Panc1 (cell line): ENCODE results near the gene SOBP. TPM values are rescaled to one million over a fixed set of nuclear protein-coding genes. Genes with fewer than 3 reads are reported as not detected.

Source experiments
- ATAC-seq: fragments of 200-7000 bp; cut with Tn5 transposase; 2 replicates; pipeline ENCODE4 v1.9.1; 2020; ENCODE audit warnings: mild to moderate bottlenecking, moderate library complexity
- BruUV-seq: library from RNA; stranded (reverse); fragments of 400-500 nt; replicated peaks from 2 replicates; lab custom pipeline; 2021; lab: Mats Ljungman, UMichigan
- CTCF ChIA-PET: fragments of 300-600 bp; sonication (Branson Sonifier 250); formaldehyde crosslinking; loops from one replicate; lab custom pipeline; 2022; ENCODE audit warnings: antibody characterized with exemption; lab: Charles Lee
- POLR2A ChIA-PET: fragments of 300-600 bp; sonication (Branson Sonifier 250); formaldehyde crosslinking; loops from one replicate; lab custom pipeline; 2022; ENCODE audit warnings: antibody characterized with exemption; lab: Charles Lee
- DNase-seq: peaks from one replicate; pipeline ENCODE4 v3.0.0-alpha.2; 2010; ENCODE audit warnings: low read depth, low spot score
- H3K27ac ChIP-seq: 2 replicates; pipeline ENCODE4 v1.5.1; 2011; ENCODE audit warnings: mild to moderate bottlenecking, low read length, inconsistent platforms
- H3K27me3 ChIP-seq: fragments of 200-500 bp; sonication (Bioruptor generic); 2 replicates; pipeline ENCODE4 v1.6.0; 2014; ENCODE audit warnings: low read length, inconsistent platforms; ENCODE audit not compliant: control insufficient read depth, insufficient read depth
- H3K36me3 ChIP-seq: fragments of 200-500 bp; sonication (Bioruptor generic); 2 replicates; pipeline ENCODE4 v1.5.1; 2014; ENCODE audit warnings: inconsistent platforms, mild to moderate bottlenecking, low read length, moderate library complexity; ENCODE audit not compliant: control insufficient read depth, insufficient read depth
- H3K4me1 ChIP-seq: 2 replicates; pipeline ENCODE4 v1.5.1; 2011; ENCODE audit warnings: inconsistent platforms, mild to moderate bottlenecking, low read length, moderate library complexity; ENCODE audit not compliant: control insufficient read depth, insufficient read depth
- H3K4me3 ChIP-seq, 2 experiments: 2 replicates each; pipeline ENCODE4 v1.5.1; 2011 to 2012; ENCODE audit warnings: low read depth in 2 of 2, low read length in 2 of 2, mild to moderate bottlenecking in 2 of 2, inconsistent platforms in 1 of 2, moderate library complexity in 1 of 2
- H3K9me3 ChIP-seq: fragments of 200-500 bp; sonication (Bioruptor generic); 2 replicates; pipeline ENCODE4 v1.5.1; 2014; ENCODE audit warnings: low read depth, mild to moderate bottlenecking, inconsistent platforms, low read length, moderate library complexity; ENCODE audit not compliant: control insufficient read depth, insufficient read depth
- POLR2AphosphoS5 ChIP-seq: IDR thresholded peaks from 2 replicates; pipeline ENCODE4 v1.6.1; 2012; ENCODE audit warnings: mild to moderate bottlenecking, low read depth, low read length, moderate library complexity
- SIN3A ChIP-seq: IDR thresholded peaks from 2 replicates; pipeline ENCODE4 v1.6.1; 2012; ENCODE audit warnings: low read depth, mild to moderate bottlenecking, low read length, moderate library complexity, borderline replicate concordance; ENCODE audit not compliant: insufficient read depth
- TCF7L2 ChIP-seq: IDR thresholded peaks from 2 replicates; pipeline ENCODE4 v1.6.1; 2011; ENCODE audit warnings: mild to moderate bottlenecking, low read depth, low read length, inconsistent platforms
- in situ Hi-C: cut with HindIII; loops from 2 replicates; pipeline ENCODE4 v1.10.0; 2016; ENCODE audit warnings: low sequenced_read_pairs, low pct_unique_long_range_greater_than_20kb
- intact Hi-C: fragments of 100-400 bp; cut with micrococcal nuclease; formaldehyde crosslinking; loops from one replicate; pipeline ENCODE4 v1.10.0; 2022; ENCODE audit not compliant: unreplicated experiment
- total RNA-seq: library from RNA; stranded (reverse); gene quantifications from one replicate; pipeline ENCODE4 v1.2.1, GENCODE V29; 2021; ENCODE audit not compliant: unreplicated experiment
- TF ChIP-seq, protein P1 (sequence below): fragments of 450-650 bp; IDR thresholded peaks from 2 replicates; pipeline ENCODE4 v1.5.1; 2017; ENCODE audit warnings: mild to moderate bottlenecking
- TF ChIP-seq, protein P2 (sequence below), 2 experiments: IDR thresholded peaks; 2 replicates each; pipeline ENCODE4 v1.6.1; 2011 to 2012; ENCODE audit warnings: low read depth in 2 of 2, control low read depth in 1 of 2, low read length in 1 of 2, mild to moderate bottlenecking in 1 of 2, moderate library complexity in 1 of 2; ENCODE audit not compliant: insufficient read depth in 1 of 2

SOBP gene
- total RNA-seq, 1 experiment from 2014 or later: 9.0 TPM

DNA sequence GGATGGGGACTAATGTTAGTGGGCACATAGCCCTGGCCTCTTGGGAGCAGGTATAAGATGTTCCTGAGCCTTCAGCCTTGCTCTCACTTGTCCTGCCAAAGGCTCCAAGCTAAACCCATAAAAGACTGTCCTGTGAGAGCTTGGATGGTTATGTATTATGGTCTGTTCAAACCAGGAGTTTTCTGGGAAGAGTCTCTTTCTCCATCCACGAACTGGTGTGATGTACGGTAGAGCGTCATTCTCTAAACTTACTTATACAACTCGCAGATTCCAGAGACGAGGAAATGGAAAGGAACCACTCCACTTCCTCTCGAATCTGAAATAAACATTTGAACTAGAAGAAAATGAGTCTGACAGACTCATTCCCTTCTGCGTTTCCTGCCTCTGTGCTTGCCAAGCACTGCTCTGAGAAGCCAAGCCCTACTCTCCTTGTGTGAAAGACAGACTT is 5.3 kb downstream of the SOBP start:
- peaks cover 56% of the 10 kb centered on the region for H3K4me1 ChIP-seq
- CTCF ChIA-PET: interaction anchor here (0.8 kb wide), 1 partner anchor 140 kb away, joined by 3 read pairs; no protein-coding TSS in a partner anchor
- POLR2A ChIA-PET: no interaction called here
- ATAC-seq (peak; percentile 35), DNase-seq (no peak)
- intact Hi-C loops (no loop called here), in situ Hi-C loops (no loop called here)
- TF ChIP-seq, protein P1, sequence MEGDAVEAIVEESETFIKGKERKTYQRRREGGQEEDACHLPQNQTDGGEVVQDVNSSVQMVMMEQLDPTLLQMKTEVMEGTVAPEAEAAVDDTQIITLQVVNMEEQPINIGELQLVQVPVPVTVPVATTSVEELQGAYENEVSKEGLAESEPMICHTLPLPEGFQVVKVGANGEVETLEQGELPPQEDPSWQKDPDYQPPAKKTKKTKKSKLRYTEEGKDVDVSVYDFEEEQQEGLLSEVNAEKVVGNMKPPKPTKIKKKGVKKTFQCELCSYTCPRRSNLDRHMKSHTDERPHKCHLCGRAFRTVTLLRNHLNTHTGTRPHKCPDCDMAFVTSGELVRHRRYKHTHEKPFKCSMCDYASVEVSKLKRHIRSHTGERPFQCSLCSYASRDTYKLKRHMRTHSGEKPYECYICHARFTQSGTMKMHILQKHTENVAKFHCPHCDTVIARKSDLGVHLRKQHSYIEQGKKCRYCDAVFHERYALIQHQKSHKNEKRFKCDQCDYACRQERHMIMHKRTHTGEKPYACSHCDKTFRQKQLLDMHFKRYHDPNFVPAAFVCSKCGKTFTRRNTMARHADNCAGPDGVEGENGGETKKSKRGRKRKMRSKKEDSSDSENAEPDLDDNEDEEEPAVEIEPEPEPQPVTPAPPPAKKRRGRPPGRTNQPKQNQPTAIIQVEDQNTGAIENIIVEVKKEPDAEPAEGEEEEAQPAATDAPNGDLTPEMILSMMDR: no peak
- TF ChIP-seq SIN3A: no peak
- no peak for TF ChIP-seq POLR2AphosphoS5
- no peak for TF ChIP-seq TCF7L2
- TF ChIP-seq, protein P2, sequence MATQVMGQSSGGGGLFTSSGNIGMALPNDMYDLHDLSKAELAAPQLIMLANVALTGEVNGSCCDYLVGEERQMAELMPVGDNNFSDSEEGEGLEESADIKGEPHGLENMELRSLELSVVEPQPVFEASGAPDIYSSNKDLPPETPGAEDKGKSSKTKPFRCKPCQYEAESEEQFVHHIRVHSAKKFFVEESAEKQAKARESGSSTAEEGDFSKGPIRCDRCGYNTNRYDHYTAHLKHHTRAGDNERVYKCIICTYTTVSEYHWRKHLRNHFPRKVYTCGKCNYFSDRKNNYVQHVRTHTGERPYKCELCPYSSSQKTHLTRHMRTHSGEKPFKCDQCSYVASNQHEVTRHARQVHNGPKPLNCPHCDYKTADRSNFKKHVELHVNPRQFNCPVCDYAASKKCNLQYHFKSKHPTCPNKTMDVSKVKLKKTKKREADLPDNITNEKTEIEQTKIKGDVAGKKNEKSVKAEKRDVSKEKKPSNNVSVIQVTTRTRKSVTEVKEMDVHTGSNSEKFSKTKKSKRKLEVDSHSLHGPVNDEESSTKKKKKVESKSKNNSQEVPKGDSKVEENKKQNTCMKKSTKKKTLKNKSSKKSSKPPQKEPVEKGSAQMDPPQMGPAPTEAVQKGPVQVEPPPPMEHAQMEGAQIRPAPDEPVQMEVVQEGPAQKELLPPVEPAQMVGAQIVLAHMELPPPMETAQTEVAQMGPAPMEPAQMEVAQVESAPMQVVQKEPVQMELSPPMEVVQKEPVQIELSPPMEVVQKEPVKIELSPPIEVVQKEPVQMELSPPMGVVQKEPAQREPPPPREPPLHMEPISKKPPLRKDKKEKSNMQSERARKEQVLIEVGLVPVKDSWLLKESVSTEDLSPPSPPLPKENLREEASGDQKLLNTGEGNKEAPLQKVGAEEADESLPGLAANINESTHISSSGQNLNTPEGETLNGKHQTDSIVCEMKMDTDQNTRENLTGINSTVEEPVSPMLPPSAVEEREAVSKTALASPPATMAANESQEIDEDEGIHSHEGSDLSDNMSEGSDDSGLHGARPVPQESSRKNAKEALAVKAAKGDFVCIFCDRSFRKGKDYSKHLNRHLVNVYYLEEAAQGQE (IDR thresholded peaks at IDR 0.05; ENCODE audit: insufficient read depth in 1 of 2, low read depth in 2 of 2, low read length in 1 of 2): no peak
- H3K27ac ChIP-seq: peak overlapping the region; percentile 70
- H3K27me3 ChIP-seq: peaks cover 4% of the 10 kb centered on the region; the same call in 1 of the 2 replicates
- no TSS peak for BruUV-seq
- no peaks in the 10 kb centered on the region for H3K36me3 ChIP-seq
- H3K9me3 ChIP-seq: no peaks in the 10 kb centered on the region
- H3K4me3 ChIP-seq: peak overlapping the region in 1 of 2 experiments; percentile 17; a peak in 2 of 4 replicates

DNA sequence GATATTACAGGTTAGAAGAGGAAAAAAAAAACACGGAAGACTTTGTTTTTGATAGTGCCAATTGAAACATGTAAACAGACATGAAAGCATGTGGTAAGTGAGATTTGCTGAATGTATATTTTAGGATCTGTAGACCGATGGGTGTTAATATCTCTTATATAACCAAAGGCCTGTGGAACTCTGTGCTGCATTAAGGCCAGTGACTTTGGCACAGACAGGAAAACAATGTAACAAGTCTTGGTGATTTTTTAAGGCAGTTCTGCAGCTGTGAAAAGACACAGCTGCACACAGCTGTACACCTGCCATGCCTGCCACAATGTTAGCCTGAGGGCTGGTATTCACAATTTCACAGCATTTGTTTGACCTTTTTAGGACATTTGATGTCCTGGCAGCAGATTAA is 6.1 kb downstream of the SOBP start:
- intact Hi-C loops: no loop called here
- ATAC-seq (no peak), DNase-seq (no peak)
- H3K4me1 ChIP-seq: peaks cover 56% of the 10 kb centered on the region
- no peaks in the 10 kb centered on the region for H3K36me3 ChIP-seq
- H3K4me3 ChIP-seq: no peak overlapping the region
- no peaks in the 10 kb centered on the region for H3K9me3 ChIP-seq
- H3K27me3 ChIP-seq: peaks cover 4% of the 10 kb centered on the region; the same call in 1 of the 2 replicates
- no peak overlapping the region for H3K27ac ChIP-seq
- in situ Hi-C loops: no loop called here
- BruUV-seq: no TSS peak
- CTCF ChIA-PET: no interaction called here
- TF ChIP-seq, protein P2 (IDR thresholded peaks at IDR 0.05; ENCODE audit: insufficient read depth in 1 of 2, low read depth in 2 of 2, low read length in 1 of 2): no peak
- no peak for TF ChIP-seq POLR2AphosphoS5
- POLR2A ChIA-PET: no interaction called here
